Measurements from ENCODE around the gene TRAPPC12. TPM values are rescaled to one million over a fixed set of nuclear protein-coding genes. Genes with fewer than 3 reads are reported as not detected.

The TRAPPC12 gene
- total RNA-seq, 2 donors from 2014 or later = 98.2 to 103 TPM

DNA sequence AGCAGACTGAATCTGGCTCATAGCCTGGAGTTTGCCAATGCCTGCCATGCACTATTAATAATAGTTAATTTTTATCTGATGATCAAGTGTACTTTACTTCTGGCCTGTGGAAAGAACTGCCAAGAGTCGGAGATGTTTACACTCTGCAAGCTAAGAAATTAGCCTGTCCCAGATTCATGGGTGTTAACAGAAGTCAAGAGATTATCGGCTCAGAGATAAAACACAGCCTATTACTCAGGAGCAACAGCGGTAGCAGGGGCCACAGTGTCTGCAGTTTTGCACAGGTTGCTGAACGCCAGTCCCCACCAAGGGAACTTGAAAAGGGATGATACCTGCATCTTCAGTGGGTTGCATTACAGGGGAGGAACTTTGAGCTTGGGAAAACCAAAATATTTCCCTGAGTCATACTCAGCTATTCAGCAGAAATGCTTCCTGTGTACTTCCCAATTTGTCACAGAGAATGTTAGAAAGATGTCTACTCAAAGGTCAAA lies 144.1 kb downstream of the TRAPPC12 start:
- 84 to 90% methylated on average over 4 of the region's 4 CpGs for WGBS, 2 experiments (ENCODE audit: insufficient coverage in 1 of 2, insufficient read length in 1 of 2)
- H3K4me1 Mint-ChIP-seq = peaks cover 16% of the 10 kb centered on the region
- no peaks in the 10 kb centered on the region for H3K36me3 Mint-ChIP-seq (ENCODE audit: low read depth)
- H3K4me3 ChIP-seq (ENCODE audit: low read length) = no peak overlapping the region
- H3K9ac ChIP-seq (ENCODE audit: extremely low read depth, low read length, poor library complexity, severe bottlenecking) = no peak overlapping the region
- H3K27me3 Mint-ChIP-seq (ENCODE audit: insufficient read depth) = peaks cover 17% of the 10 kb centered on the region
- H3K27me3 ChIP-seq (ENCODE audit: control insufficient read depth, insufficient read depth, low read length, poor library complexity, severe bottlenecking) = no peaks in the 10 kb centered on the region
- H3K4me3 Mint-ChIP-seq = no peak overlapping the region
- H3K4me1 ChIP-seq (ENCODE audit: control insufficient read depth, insufficient read depth, low read length) = no peaks in the 10 kb centered on the region
- no peaks in the 10 kb centered on the region for H3K9me3 Mint-ChIP-seq
- H3K27ac ChIP-seq (ENCODE audit: low read depth, low read length) = no peak overlapping the region
- no peak overlapping the region for H3K27ac Mint-ChIP-seq
- TF ChIP-seq, protein P1, sequence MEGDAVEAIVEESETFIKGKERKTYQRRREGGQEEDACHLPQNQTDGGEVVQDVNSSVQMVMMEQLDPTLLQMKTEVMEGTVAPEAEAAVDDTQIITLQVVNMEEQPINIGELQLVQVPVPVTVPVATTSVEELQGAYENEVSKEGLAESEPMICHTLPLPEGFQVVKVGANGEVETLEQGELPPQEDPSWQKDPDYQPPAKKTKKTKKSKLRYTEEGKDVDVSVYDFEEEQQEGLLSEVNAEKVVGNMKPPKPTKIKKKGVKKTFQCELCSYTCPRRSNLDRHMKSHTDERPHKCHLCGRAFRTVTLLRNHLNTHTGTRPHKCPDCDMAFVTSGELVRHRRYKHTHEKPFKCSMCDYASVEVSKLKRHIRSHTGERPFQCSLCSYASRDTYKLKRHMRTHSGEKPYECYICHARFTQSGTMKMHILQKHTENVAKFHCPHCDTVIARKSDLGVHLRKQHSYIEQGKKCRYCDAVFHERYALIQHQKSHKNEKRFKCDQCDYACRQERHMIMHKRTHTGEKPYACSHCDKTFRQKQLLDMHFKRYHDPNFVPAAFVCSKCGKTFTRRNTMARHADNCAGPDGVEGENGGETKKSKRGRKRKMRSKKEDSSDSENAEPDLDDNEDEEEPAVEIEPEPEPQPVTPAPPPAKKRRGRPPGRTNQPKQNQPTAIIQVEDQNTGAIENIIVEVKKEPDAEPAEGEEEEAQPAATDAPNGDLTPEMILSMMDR (conservative IDR thresholded peaks at IDR 0.05) = no peak
- no peaks in the 10 kb centered on the region for H3K9me3 ChIP-seq (ENCODE audit: control insufficient read depth, low read length)
- no peaks in the 10 kb centered on the region for H3K36me3 ChIP-seq (ENCODE audit: control insufficient read depth, insufficient read depth, low read length)
- DNase-seq = peak; percentile 19

DNA sequence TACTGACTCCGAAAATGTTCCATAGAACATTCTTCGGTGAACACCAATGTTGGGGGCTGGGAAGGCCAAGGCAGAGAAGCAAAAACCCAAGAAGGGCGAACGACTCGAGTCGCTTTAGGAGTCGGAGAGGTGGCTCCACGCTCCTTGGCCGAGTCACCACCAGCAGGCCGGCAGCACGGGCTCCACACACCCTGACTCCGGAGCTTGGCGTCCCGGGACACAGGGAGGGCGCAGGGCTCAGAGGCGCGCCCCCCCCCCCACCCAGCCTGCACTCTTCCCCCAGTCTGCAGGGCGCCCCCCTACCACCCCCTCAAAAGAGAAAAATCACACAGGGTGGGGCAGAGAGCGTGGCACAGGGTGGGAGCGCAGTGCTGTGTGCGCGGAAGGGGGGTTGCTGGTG lies 147.4 kb downstream of the TRAPPC12 start:
- 90 to 96% methylated on average over 5 to 18 of the region's 22 CpGs for WGBS, 2 experiments (ENCODE audit: insufficient coverage in 1 of 2, insufficient read length in 1 of 2)
- H3K4me3 Mint-ChIP-seq = no peak overlapping the region
- H3K36me3 Mint-ChIP-seq (ENCODE audit: low read depth) = no peaks in the 10 kb centered on the region
- no peak overlapping the region for H3K27ac ChIP-seq (ENCODE audit: low read depth, low read length)
- no peaks in the 10 kb centered on the region for H3K9me3 ChIP-seq (ENCODE audit: control insufficient read depth, low read length)
- no peaks in the 10 kb centered on the region for H3K9me3 Mint-ChIP-seq
- H3K9ac ChIP-seq (ENCODE audit: extremely low read depth, low read length, poor library complexity, severe bottlenecking) = no peak overlapping the region
- H3K4me3 ChIP-seq (ENCODE audit: low read length) = no peak overlapping the region
- no peaks in the 10 kb centered on the region for H3K36me3 ChIP-seq (ENCODE audit: control insufficient read depth, insufficient read depth, low read length)
- H3K4me1 Mint-ChIP-seq = peaks cover 7% of the 10 kb centered on the region
- no peak overlapping the region for H3K27ac Mint-ChIP-seq
- H3K27me3 ChIP-seq (ENCODE audit: control insufficient read depth, insufficient read depth, low read length, poor library complexity, severe bottlenecking) = no peaks in the 10 kb centered on the region
- H3K4me1 ChIP-seq (ENCODE audit: control insufficient read depth, insufficient read depth, low read length) = no peaks in the 10 kb centered on the region
- peaks cover 4% of the 10 kb centered on the region for H3K27me3 Mint-ChIP-seq (ENCODE audit: insufficient read depth)
- no peak for DNase-seq
- TF ChIP-seq, protein P1 (conservative IDR thresholded peaks at IDR 0.05) = no peak

DNA sequence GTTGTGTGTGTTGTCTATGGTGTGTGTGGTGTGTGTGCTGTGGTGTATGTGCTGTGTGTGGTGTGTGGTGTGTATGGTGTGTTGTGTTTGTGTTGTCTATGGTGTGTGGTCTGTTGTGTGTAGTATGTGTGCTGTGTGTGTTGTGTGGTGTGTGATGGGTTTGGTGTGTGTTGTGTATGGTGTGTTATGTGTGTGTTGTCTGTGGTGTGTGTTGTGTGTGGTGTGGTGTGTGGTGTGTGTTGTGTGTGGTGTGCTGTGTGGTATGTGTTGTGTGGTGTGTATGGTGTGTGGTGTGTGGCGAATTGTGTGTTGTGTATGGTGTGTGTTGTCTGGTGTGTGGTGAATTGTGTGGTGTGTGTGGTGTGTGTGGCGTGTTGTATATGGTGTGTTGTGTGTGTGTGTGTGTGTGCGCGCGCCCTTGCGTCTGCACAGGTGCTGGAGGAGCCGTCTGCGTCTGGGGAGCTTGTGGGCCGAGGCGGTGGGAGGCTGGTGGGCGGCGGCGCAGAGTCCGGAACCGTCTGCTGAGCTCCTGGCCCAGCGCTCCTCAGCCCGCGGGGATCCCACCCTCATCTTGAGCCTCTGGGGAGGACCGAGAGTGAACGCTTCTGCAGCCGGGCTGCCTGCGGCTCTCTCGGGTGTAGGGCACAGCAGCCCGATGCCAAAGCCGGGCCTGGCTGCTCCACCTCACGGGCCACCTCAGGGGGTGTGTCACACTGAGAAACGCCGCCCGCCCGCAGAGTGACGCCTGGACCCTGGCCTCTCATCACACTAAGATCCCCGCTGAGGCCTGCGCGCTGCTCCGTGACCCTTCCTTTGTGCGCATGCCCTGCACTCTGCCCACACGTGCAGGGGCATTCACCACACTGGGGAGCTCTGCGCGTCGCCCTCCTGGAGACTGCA lies 148.6 kb downstream of the TRAPPC12 start:
- no peak overlapping the region for H3K27ac Mint-ChIP-seq
- no peaks in the 10 kb centered on the region for H3K36me3 Mint-ChIP-seq (ENCODE audit: low read depth)
- no peak for DNase-seq
- WGBS, 2 experiments (ENCODE audit: insufficient coverage in 1 of 2, insufficient read length in 1 of 2) = 93 to 95% methylated on average over 34 to 40 of the region's 40 CpGs
- H3K9me3 Mint-ChIP-seq = no peaks in the 10 kb centered on the region
- peaks cover 4% of the 10 kb centered on the region for H3K27me3 Mint-ChIP-seq (ENCODE audit: insufficient read depth)
- TF ChIP-seq, protein P1 (conservative IDR thresholded peaks at IDR 0.05) = no peak
- H3K27me3 ChIP-seq (ENCODE audit: control insufficient read depth, insufficient read depth, low read length, poor library complexity, severe bottlenecking) = no peaks in the 10 kb centered on the region
- H3K4me3 ChIP-seq (ENCODE audit: low read length) = no peak overlapping the region
- H3K4me1 Mint-ChIP-seq = peaks cover 7% of the 10 kb centered on the region
- H3K36me3 ChIP-seq (ENCODE audit: control insufficient read depth, insufficient read depth, low read length) = no peaks in the 10 kb centered on the region
- no peaks in the 10 kb centered on the region for H3K4me1 ChIP-seq (ENCODE audit: control insufficient read depth, insufficient read depth, low read length)
- H3K9ac ChIP-seq (ENCODE audit: extremely low read depth, low read length, poor library complexity, severe bottlenecking) = no peak overlapping the region
- no peak overlapping the region for H3K27ac ChIP-seq (ENCODE audit: low read depth, low read length)
- no peaks in the 10 kb centered on the region for H3K9me3 ChIP-seq (ENCODE audit: control insufficient read depth, low read length)
- H3K4me3 Mint-ChIP-seq = no peak overlapping the region

Other genes with a start within 250 kb of the TRAPPC12 start
- 10 to 100 TPM; 30.1 to 36.8 TPM for gene EIPR1, start 1.9 kb upstream of the TRAPPC12 start, total RNA-seq
- 10 to 100 TPM; 27.1 to 40.1 TPM for gene ADI1, start 139.8 kb downstream of the TRAPPC12 start, total RNA-seq
- 10 to 100 TPM; 28.2 to 35.2 TPM for gene RNASEH1, start 178.6 kb downstream of the TRAPPC12 start, total RNA-seq
- 1,000 to 10,000 TPM; 1,323 to 1,693 TPM for gene RPS7, start 195.6 kb downstream of the TRAPPC12 start, total RNA-seq
- 1 to 10 TPM; 1.1 to 1.5 TPM for gene COLEC11, start 215.4 kb downstream of the TRAPPC12 start, total RNA-seq